Stimulated activated CD8-positive, alpha-beta memory T cell treated with anti-CD3 and anti-CD28 coated beads, Interleukin-7, amount 100 ng/mL, for 48 hours (primary cell): Measurements from ENCODE around the gene CHMP1B.

ENCODE experiments used
- DNase-seq, 2 donors: peaks; one replicate each; pipeline ENCODE4 v3.0.0-alpha.2; 2020; ENCODE audit warnings: low read depth in 1 of 2; ENCODE audit errors: extremely low read depth in 1 of 2

The CHMP1B gene

GRCh38 chr18:11901826-11902438 is 50.7 kb downstream of the CHMP1B start:
- no peak for DNase-seq

- DNase-seq = no peak
Measured at GRCh38 chr18:11902522-11903292, 51.5 kb downstream of the CHMP1B start.
